ENCODE results near the gene RGL3.
A peak's percentile ranks its signal among the peaks of the same experiment; 100 is the strongest.
"Not testable (repeated sequence)": the region's sequence is repeated elsewhere in the genome, so short reads cannot be mapped to it uniquely, and the experiment has no call there.

RGL3 gene

GRCh38 chr19:11382898-11383705, 36.0 kb downstream of the RGL3 start:
- no peak for FAIRE-seq
- no peak for DNase-seq (ENCODE audit: insufficient read length, low spot score)
- TF ChIP-seq, protein P1, sequence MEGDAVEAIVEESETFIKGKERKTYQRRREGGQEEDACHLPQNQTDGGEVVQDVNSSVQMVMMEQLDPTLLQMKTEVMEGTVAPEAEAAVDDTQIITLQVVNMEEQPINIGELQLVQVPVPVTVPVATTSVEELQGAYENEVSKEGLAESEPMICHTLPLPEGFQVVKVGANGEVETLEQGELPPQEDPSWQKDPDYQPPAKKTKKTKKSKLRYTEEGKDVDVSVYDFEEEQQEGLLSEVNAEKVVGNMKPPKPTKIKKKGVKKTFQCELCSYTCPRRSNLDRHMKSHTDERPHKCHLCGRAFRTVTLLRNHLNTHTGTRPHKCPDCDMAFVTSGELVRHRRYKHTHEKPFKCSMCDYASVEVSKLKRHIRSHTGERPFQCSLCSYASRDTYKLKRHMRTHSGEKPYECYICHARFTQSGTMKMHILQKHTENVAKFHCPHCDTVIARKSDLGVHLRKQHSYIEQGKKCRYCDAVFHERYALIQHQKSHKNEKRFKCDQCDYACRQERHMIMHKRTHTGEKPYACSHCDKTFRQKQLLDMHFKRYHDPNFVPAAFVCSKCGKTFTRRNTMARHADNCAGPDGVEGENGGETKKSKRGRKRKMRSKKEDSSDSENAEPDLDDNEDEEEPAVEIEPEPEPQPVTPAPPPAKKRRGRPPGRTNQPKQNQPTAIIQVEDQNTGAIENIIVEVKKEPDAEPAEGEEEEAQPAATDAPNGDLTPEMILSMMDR (IDR thresholded peaks at IDR 0.05; ENCODE audit: insufficient read depth, missing control alignments), result peak; percentile 56

GRCh38 chr19:11380653-11381537, 38.2 kb downstream of the RGL3 start:
- DNase-seq (ENCODE audit: insufficient read length, low spot score) (peak; percentile 99), FAIRE-seq (no peak)
- TF ChIP-seq, protein P1 (IDR thresholded peaks at IDR 0.05; ENCODE audit: insufficient read depth, missing control alignments), result peak; percentile 46

DNA sequence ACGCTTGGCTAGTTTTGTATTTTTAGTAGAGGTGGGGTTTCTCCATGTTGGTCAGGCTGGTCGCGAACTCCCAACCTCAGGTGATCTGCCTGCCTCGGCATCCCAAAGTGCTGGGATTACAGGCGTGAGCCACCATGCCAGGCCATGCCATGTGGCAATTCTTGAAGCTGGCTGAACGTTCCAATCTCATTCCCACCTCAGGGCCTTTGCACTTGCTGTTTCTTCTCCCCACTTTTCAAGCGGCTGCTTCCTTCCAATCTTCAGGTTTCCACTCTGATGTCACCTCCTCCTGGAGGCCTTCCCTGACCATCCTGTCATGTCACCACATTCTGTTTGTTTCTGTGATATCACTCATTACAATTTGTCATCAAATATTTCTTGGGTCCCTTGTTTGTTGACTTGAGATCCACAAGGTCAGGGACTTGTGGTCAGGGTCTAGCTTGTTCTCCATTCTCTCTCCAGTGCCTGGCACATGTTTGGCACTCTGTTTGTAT, 39.2 kb downstream of the RGL3 start:
- FAIRE-seq (no peak), DNase-seq (ENCODE audit: insufficient read length, low spot score) (no peak)
- TF ChIP-seq, protein P1 (IDR thresholded peaks at IDR 0.05; ENCODE audit: insufficient read depth, missing control alignments), result no peak

DNA sequence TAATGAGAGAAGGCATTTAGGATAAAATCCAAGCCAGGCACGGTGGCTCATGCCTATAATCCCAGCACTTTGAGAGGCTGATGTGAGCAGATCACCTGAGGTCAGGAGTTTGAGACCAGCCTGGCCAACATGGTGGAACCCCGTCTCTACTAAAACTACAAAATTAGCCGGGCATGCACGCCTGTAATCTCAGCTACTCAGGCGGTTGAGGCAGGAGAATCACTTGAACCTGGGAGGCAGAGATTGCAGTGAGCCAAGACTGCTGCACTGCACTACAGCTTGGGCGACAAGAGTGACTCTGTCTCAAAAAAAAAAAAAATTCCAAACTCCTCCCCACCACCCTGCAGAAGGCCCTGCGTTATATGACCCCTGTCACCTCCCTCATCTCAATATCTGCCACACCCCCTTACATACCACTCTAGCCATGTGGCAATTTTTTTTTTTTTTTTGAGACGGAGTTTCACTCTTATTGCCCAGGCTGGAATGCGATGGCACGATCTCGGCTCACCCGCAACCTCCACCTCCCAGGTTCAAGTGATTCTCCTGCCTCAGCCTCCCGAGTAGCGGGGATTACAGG, 39.8 kb downstream of the RGL3 start:
- FAIRE-seq; DNase-seq (ENCODE audit: insufficient read length, low spot score): not testable (repeated sequence)

DNA sequence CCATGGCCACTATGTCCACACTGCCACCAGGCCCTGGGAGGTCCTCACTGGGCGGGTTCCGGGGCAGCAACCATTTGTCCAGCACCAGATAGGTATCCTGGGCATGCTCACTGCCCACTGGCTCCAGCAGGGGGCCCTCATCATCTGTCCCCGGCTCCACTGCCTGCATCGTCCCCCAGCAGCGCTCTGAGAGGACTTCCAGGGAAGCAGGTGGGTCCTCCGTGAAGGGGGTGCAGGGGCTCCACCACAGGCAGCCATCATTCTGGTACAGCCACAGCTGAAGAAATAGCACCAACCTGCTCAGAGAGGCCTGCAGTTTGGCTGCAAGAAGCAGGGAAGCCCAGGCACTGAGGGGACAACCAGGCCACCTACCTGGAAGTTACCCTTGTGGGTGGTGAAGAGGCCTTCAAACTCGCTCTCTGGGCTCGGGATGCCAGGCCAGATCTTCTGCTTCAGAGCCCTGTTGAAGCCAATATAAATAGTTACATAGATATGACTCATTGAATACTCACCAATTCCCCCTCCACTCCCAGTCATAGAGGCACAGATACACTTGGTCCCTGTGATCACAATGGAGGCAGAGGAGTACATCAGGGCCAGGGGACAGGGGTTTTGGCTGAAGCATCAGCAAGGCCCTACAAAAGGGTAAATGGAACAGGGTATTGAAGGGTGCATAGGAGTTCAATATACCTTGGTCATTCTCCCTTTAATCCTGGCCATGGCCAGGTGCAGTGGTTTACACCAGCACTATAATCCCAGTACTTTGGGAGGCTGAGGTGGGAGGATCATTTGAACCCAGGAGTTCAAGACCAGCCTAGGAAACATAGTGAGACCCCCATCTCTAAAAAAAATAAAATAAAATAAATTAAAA, 40.6 kb downstream of the RGL3 start:
- FAIRE-seq (no peak), DNase-seq (ENCODE audit: insufficient read length, low spot score) (peak; percentile 74)
- TF ChIP-seq, protein P1 (IDR thresholded peaks at IDR 0.05; ENCODE audit: insufficient read depth, missing control alignments), result peak; percentile 63

GRCh38 chr19:11377756-11378155, 41.4 kb downstream of the RGL3 start:
- TF ChIP-seq, protein P1 (IDR thresholded peaks at IDR 0.05; ENCODE audit: insufficient read depth, missing control alignments), result no peak
- FAIRE-seq, result no peak

More at GRCh38 chr19:11377756-11378155, 41.4 kb downstream of the RGL3 start:
- no peak for DNase-seq (ENCODE audit: insufficient read length, low spot score)
